K562 (cell line): ENCODE measurements around the gene ERCC6. TPM values are rescaled to one million over a fixed set of nuclear protein-coding genes. Genes with fewer than 3 reads are reported as not detected.

Experiments
- ATAC-seq: fragments of 200-7000 bp; cut with Tn5 transposase; 3 replicates; pipeline ENCODE4 v1.9.1; 2020; ENCODE audit warnings: moderate library complexity
- BruUV-seq: library from RNA; stranded (reverse); fragments of 400-500 nt; replicated peaks from 2 replicates; lab custom pipeline; 2021; lab: Mats Ljungman, UMichigan
- CTCF ChIA-PET: fragments of 300-600 bp; formaldehyde crosslinking; extraction: SDS; loops from one replicate; lab custom pipeline; 2021; ENCODE audit warnings: low intra/inter-chr PET ratio; lab: Yijun Ruan, JAX
- POLR2A ChIA-PET: fragments of 300-600, 350-650 bp; sonication (Branson Sonifier 250); formaldehyde crosslinking; extraction: SDS; loops from one replicate; lab custom pipeline; 2021; ENCODE audit warnings: antibody characterized with exemption, inconsistent platforms; lab: Yijun Ruan, JAX
- DNase-seq, 4 experiments: peaks; one replicate each; pipeline versions ENCODE4 v3.0.0 to v3.0.0-alpha.2; 2011 to 2018; ENCODE audit warnings: low spot score in 3 of 4, mixed read lengths in 3 of 4; ENCODE audit errors: extremely low read depth in 1 of 4
- FAIRE-seq: peaks from 2 replicates; lab custom pipeline; 2011; peaks lifted over from hg19 to GRCh38; lab: Jason Lieb, UNC
- H2AFZ ChIP-seq: 2 replicates; pipeline ENCODE4 v1.6.0; 2011; ENCODE audit warnings: low read depth, low read length, control low read depth, inconsistent platforms
- H3K27ac ChIP-seq: fragments of 200-600 bp; 3 replicates; pipeline ENCODE4 v1.8.0; 2011; ENCODE audit warnings: low read depth, mild to moderate bottlenecking, control low read depth, inconsistent platforms, low read length, moderate library complexity, mixed read lengths; ENCODE audit errors: extremely low read depth
- H3K27me3 ChIP-seq, 2 experiments: fragments of 300-600 bp in 1 of 2; 2 replicates in 1 of 2; 3 replicates in 1 of 2; pipeline versions ENCODE4 v1.6.0 to v1.8.0; 2011; ENCODE audit warnings: inconsistent platforms in 2 of 2, low read length in 2 of 2, mild to moderate bottlenecking in 1 of 2, mixed read lengths in 1 of 2, moderate library complexity in 1 of 2; ENCODE audit not compliant: control insufficient read depth in 2 of 2, insufficient read depth in 2 of 2
- H3K36me3 ChIP-seq: fragments of 300-600 bp; 3 replicates; pipeline ENCODE4 v1.8.0; 2011; ENCODE audit warnings: mild to moderate bottlenecking, low read length, inconsistent platforms; ENCODE audit not compliant: control insufficient read depth, insufficient read depth
- H3K4me1 ChIP-seq, 2 experiments: fragments of 200-600 bp in 1 of 2; replicated peaks in 1 of 2; 2 replicates in 1 of 2; 3 replicates in 1 of 2; pipeline versions ENCODE4 v1.5.1 to v1.8.0; 2011; ENCODE audit warnings: inconsistent platforms in 2 of 2, low read length in 2 of 2, mild to moderate bottlenecking in 1 of 2, mixed read lengths in 1 of 2, moderate library complexity in 1 of 2; ENCODE audit not compliant: control insufficient read depth in 2 of 2, insufficient read depth in 2 of 2
- H3K4me2 ChIP-seq: 2 replicates; pipeline ENCODE4 v1.6.1; 2011; ENCODE audit warnings: low read length, control low read depth, inconsistent platforms, mixed read lengths; ENCODE audit not compliant: insufficient read depth
- H3K4me3 ChIP-seq: fragments of 200-600 bp; sonication (generic), shearing (Covaris generic); 2 replicates; pipeline ENCODE4 v1.5.1; 2016; ENCODE audit warnings: control low read depth, inconsistent platforms
- H3K79me2 ChIP-seq: fragments of 200-600 bp; 3 replicates; pipeline ENCODE4 v1.8.0; 2011; ENCODE audit warnings: low read length, inconsistent platforms; ENCODE audit not compliant: control insufficient read depth, insufficient read depth
- H3K9ac ChIP-seq, 2 experiments: 2 replicates each; pipeline versions ENCODE4 v1.6.0 to v1.6.1; 2011; ENCODE audit warnings: low read depth in 2 of 2, low read length in 2 of 2, control low read depth in 1 of 2, inconsistent platforms in 1 of 2, mild to moderate bottlenecking in 1 of 2, mixed read lengths in 1 of 2; ENCODE audit not compliant: insufficient read depth in 1 of 2
- H3K9me1 ChIP-seq: one replicate; pipeline ENCODE4 v1.6.0; 2011; ENCODE audit warnings: inconsistent platforms, mild to moderate bottlenecking, low read length, moderate library complexity; ENCODE audit not compliant: control insufficient read depth, insufficient read depth
- H3K9me3 ChIP-seq: replicated peaks from 2 replicates; pipeline ENCODE4 v1.5.1; 2011; ENCODE audit warnings: low read depth, low read length, inconsistent platforms; ENCODE audit not compliant: control insufficient read depth, insufficient read depth
- H4K20me1 ChIP-seq: replicated peaks from 2 replicates; pipeline ENCODE4 v1.6.1; 2011; ENCODE audit warnings: low read length, inconsistent platforms, mixed read lengths; ENCODE audit not compliant: control insufficient read depth, insufficient read depth
- MBD1 ChIP-seq: fragments of 250-450 bp; sonication (Bioruptor Pico); IDR thresholded peaks from 2 replicates; pipeline ENCODE4 v1.8.0; 2022; ENCODE audit warnings: inconsistent platforms
- MEIS2 ChIP-seq: fragments of 450-650 bp; IDR thresholded peaks from 2 replicates; pipeline ENCODE4 v1.6.1; 2014; ENCODE audit warnings: mild to moderate bottlenecking; ENCODE audit not compliant: partially characterized antibody
- PBX2 ChIP-seq, 2 experiments: IDR thresholded peaks in 1 of 2; conservative IDR thresholded peaks in 1 of 2; 2 replicates each; pipeline ENCODE4 v1.6.1; 2016; ENCODE audit warnings: low read depth in 2 of 2, mild to moderate bottlenecking in 1 of 2, missing compliant biosample characterization in 1 of 2, missing genetic modification characterization in 1 of 2, moderate library complexity in 1 of 2
- PKNOX1 ChIP-seq: fragments of 450-650 bp; IDR thresholded peaks from 2 replicates; pipeline ENCODE4 v1.6.1; 2016
- ZNF316 ChIP-seq: fragments of 450-650 bp; IDR thresholded peaks from 2 replicates; pipeline ENCODE4 v1.6.1; 2016
- ZNF766 ChIP-seq: fragments of 200-800 bp; sonication (Bioruptor generic); conservative IDR thresholded peaks from 2 replicates; pipeline ENCODE4 v1.6.1; 2016; ENCODE audit warnings: missing genetic modification characterization, missing compliant biosample characterization
- WGBS: fragments of 100-300 bp; shearing (Covaris generic); methylation state at CpG from one replicate; pipeline ENCODE4 v1.1.6; 2016; ENCODE audit warnings: low coverage, mixed read lengths; ENCODE audit not compliant: insufficient coverage; ENCODE audit errors: missing lambda C conversion rate; 5-methylcytosine and 5-hydroxymethylcytosine counted together
- in situ Hi-C: fragments of 300-500 bp; cut with MboI; formaldehyde crosslinking; loops from 4 replicates; pipeline ENCODE4 v1.15.0; 2018; ENCODE audit warnings: inconsistent platforms, mixed read lengths
- intact Hi-C: fragments of 100-400 bp; cut with micrococcal nuclease; formaldehyde crosslinking; loops from 2 replicates; pipeline ENCODE4 v1.14.2; 2022
- polyA plus RNA-seq, 8 experiments: library from polyadenylated mRNA; depleted of rRNA in 4 of 8; stranded (reverse) in 5 of 8; unstranded in 3 of 8; fragments of >200 nt; fragmentation: Nextera tagmentation in 2 of 8; fragmentation: Illumina TruSeq in 1 of 8; extraction: Ambion mirVana in 2 of 8; extraction: Trizol in 1 of 8; gene quantifications; 2 replicates each; pipeline versions ENCODE4 v1.2.1 to v1.2.3, GENCODE V29; 2011 to 2014; ENCODE audit warnings: inconsistent platforms in 1 of 8, missing spikeins in 1 of 8
- total RNA-seq, 7 experiments: library from RNA; depleted of rRNA in 6 of 7; stranded (reverse); fragments of >200 nt in 6 of 7; fragmentation: Illumina TruSeq in 2 of 7; extraction: Trizol in 2 of 7; gene quantifications; 2 replicates each; pipeline versions ENCODE4 v1.2.1 to v1.2.3, GENCODE V29; 2011 to 2021; ENCODE audit warnings: low replicate concordance in 1 of 7

ERCC6 gene
- total and polyA plus RNA-seq, 9 of the 15 experiments (the other 6 are each of a cell fraction or from before 2014, with no cell fraction given), result 7.8 to 17.7 (median 11.8) TPM

GRCh38 chr10:49488056-49488717, 50.7 kb downstream of the ERCC6 start:
- WGBS, result 71% methylated on average over 8 of the region's 8 CpGs
- CTCF ChIA-PET, result interaction anchor here (0.6 kb wide), 1 partner anchor 511 kb away, joined by 3 read pairs; no protein-coding TSS in a partner anchor

More at GRCh38 chr10:49488056-49488717, 50.7 kb downstream of the ERCC6 start:
- ATAC-seq (peak; percentile 57; the same call in 1 of the 3 replicates), FAIRE-seq (no peak), DNase-seq (peak in 1 of 4 experiments; percentile 14)
- Histone ChIP-seq H3K79me2 (no peaks in the 10 kb centered on the region), H3K4me3 (no peak overlapping the region), H4K20me1 (no peaks in the 10 kb centered on the region), H3K27ac (no peak overlapping the region), H3K9me1 (no peaks in the 10 kb centered on the region), H3K4me2 (no peak overlapping the region), H3K27me3 (no peaks in the 10 kb centered on the region), H3K4me1 (no peaks in the 10 kb centered on the region), H3K9ac (no peak overlapping the region), H3K36me3 (no peaks in the 10 kb centered on the region; the same call in 2 of the 3 replicates), H2AFZ (no peak overlapping the region), H3K9me3 (no peaks in the 10 kb centered on the region)
- intact Hi-C loops (no loop called here), in situ Hi-C loops (no loop called here)
- no TSS peak for BruUV-seq
- POLR2A ChIA-PET, result interaction anchor here (0.6 kb wide), 1 partner anchor 10 kb away, joined by 4 read pairs; no protein-coding TSS in a partner anchor
- TF ChIP-seq ZNF316, result peak; percentile 31; the same call in 1 of the 2 replicates
- no peak for TF ChIP-seq ZNF766 (CRISPR knock-in tag)
- peak; percentile 42; the same call in 1 of the 2 replicates for TF ChIP-seq PBX2 (CRISPR knock-in tag; IDR thresholded peaks at IDR 0.05; ENCODE audit: low read depth)
- peak; percentile 95 for TF ChIP-seq PBX2 (tag; conservative IDR thresholded peaks at IDR 0.05; ENCODE audit: low read depth)
- peak; percentile 92 for TF ChIP-seq PKNOX1
- TF ChIP-seq MBD1 (CRISPR knock-in tag), result no peak
- TF ChIP-seq MEIS2, result peak; percentile 84
